GM15510 (cell line): ENCODE data around the gene CCDC127.

Experiments
- POLR2A ChIP-seq: IDR thresholded peaks from 3 replicates; pipeline ENCODE4 v1.6.1; 2011; ENCODE audit warnings: borderline replicate concordance; ENCODE audit not compliant: insufficient read length; ENCODE audit errors: extremely low read depth

CCDC127 gene

GRCh38 chr5:153256-153655 is 64.7 kb downstream of the CCDC127 start:
- TF ChIP-seq POLR2A, result no peak

GRCh38 chr5:152077-152476 is 65.9 kb downstream of the CCDC127 start:
- no peak for TF ChIP-seq POLR2A

GRCh38 chr5:150746-151145 is 67.2 kb downstream of the CCDC127 start:
- no peak for TF ChIP-seq POLR2A

- TF ChIP-seq POLR2A, result no peak
These were observed 68.0 kb downstream of the CCDC127 start for GRCh38 chr5:149745-150485.

GRCh38 chr5:147751-148150 is 70.2 kb downstream of the CCDC127 start:
- TF ChIP-seq POLR2A, result no peak
